NCI-H226 (cell line): ENCODE measurements around the gene SKP2.
A peak's percentile ranks its signal among the peaks of the same experiment; 100 is the strongest.

Experiments used
- DNase-seq: peaks from one replicate; pipeline ENCODE4 v3.0.0-alpha.2; 2015

Gene SKP2

GRCh38 chr5:36202521-36202961 is 50.6 kb downstream of the SKP2 start:
- DNase-seq: peak; percentile 47

- DNase-seq: no peak
These were observed 53.4 kb downstream of the SKP2 start for GRCh38 chr5:36205329-36205728.

- DNase-seq: peak; percentile 40
These were observed 55.0 kb downstream of the SKP2 start for GRCh38 chr5:36206913-36207312.

- no peak for DNase-seq
These were observed 56.9 kb downstream of the SKP2 start for GRCh38 chr5:36208786-36209185.

GRCh38 chr5:36209664-36210063 is 57.8 kb downstream of the SKP2 start:
- DNase-seq: no peak

GRCh38 chr5:36214436-36214835 is 62.5 kb downstream of the SKP2 start:
- no peak for DNase-seq

- DNase-seq: no peak
These were observed 64.0 kb downstream of the SKP2 start for GRCh38 chr5:36215910-36216309.

GRCh38 chr5:36217567-36217966 is 65.7 kb downstream of the SKP2 start:
- DNase-seq: no peak

GRCh38 chr5:36217988-36218387 is 66.1 kb downstream of the SKP2 start:
- DNase-seq: no peak

GRCh38 chr5:36222620-36223019 is 70.7 kb downstream of the SKP2 start:
- no peak for DNase-seq

- DNase-seq: no peak
These were observed 75.1 kb downstream of the SKP2 start for GRCh38 chr5:36227046-36227445.

GRCh38 chr5:36228505-36228904 is 76.6 kb downstream of the SKP2 start:
- no peak for DNase-seq

- no peak for DNase-seq
These were observed 78.4 kb downstream of the SKP2 start for GRCh38 chr5:36230151-36230790.

- no peak for DNase-seq
These were observed 80.6 kb downstream of the SKP2 start for GRCh38 chr5:36232533-36232932.
